ENCODE measurements around the gene DDX23. TPM values are rescaled to one million over a fixed set of nuclear protein-coding genes. Genes with fewer than 3 reads are reported as not detected.

Gene DDX23
- total RNA-seq (100 to 1,000 TPM in 3 of 5 donors, 10 to 100 TPM in 2; 86.8 to 158 (median 144) TPM), total RNA-seq (93.1 to 219 (median 156) reads per million in 29 experiments)
- 97.3 TPM for total RNA-seq (2013)

GRCh38 chr12:48851883-48852733, at the start of gene DDX23:
Gene DDX23, minus strand, starts transcription at chr12:48852163. Its CDS starts 6,381 bp downstream, at chr12:48845782.
- no peaks in the 10 kb centered on the region for H3K9me3 Mint-ChIP-seq
- DNase-seq (peak; percentile 76 to 96 (median 90)), ATAC-seq (replicated peaks in 1 of 4) (peak; percentile 95 to 98 (median 96))
- POLR2A ChIA-PET, result interaction anchor here (0.5 to 2.3 kb wide), 12 partner anchors 14 to 1260 kb away, joined by 3 to 10 read pairs (median 6); partner anchors contain the start of genes ARF3 (in 2 of the 2), COX14 (in 1 of the 2), FKBP11 (in 1 of the 2) and KANSL2 (in 1 of the 2)
- Histone ChIP-seq H3K27ac (ENCODE audit: low read length) (peak within 1 kb of the TSS; percentile 98), H3K27me3 (replicated peaks in 1 of 2; ENCODE audit: control insufficient read depth in 2 of 2, extremely low read depth in 1 of 2, insufficient read depth in 2 of 2, low read length in 1 of 2) (no peaks in the 10 kb centered on the region), H3K9me3 (no peaks in the 10 kb centered on the region), H3K4me1 (ENCODE audit: control insufficient read depth in 1 of 2, extremely low read depth in 1 of 2, insufficient read depth in 2 of 2, low read length in 2 of 2) (peaks cover 13 to 39% of the 10 kb centered on the region in 2 experiments), H3K4me3 (ENCODE audit: control insufficient read depth in 1 of 2, extremely low read depth in 1 of 2, low read length in 1 of 2) (peak within 1 kb of the TSS; percentile 88 to 100), H3K36me3 (ENCODE audit: control insufficient read depth in 2 of 2, extremely low read depth in 1 of 2, insufficient read depth in 1 of 2, low read length in 1 of 2) (peaks cover 0 to 25% of the 10 kb centered on the region in 2 donors)
- H3K36me3 Mint-ChIP-seq, result peaks cover 12% of the 10 kb centered on the region
- peaks cover 32 to 45% (median 39%) of the 10 kb centered on the region in 3 donors for H3K4me1 Mint-ChIP-seq
- CTCF ChIA-PET, result interaction anchor here (0.6 to 4.2 kb wide), 42 partner anchors 13 to 1259 kb away, joined by 3 to 62 read pairs (median 6); partner anchors contain the start of genes RND1 (in 2 of the 2), ARF3 (in 1 of the 2), FKBP11 (in 1 of the 2) and KANSL2 (in 1 of the 2)
- peak within 1 kb of the TSS; percentile 98 for H3K27ac Mint-ChIP-seq
- peak within 1 kb of the TSS; percentile 91 to 96 (median 94) for H3K4me3 Mint-ChIP-seq
- WGBS (ENCODE audit: insufficient coverage), result 0% methylated on average over 46 of the region's 53 CpGs
- no peaks in the 10 kb centered on the region for H3K27me3 Mint-ChIP-seq

- no peaks in the 10 kb centered on the region for H3K36me3 ChIP-seq (ENCODE audit: control insufficient read depth in 2 of 2, extremely low read depth in 1 of 2, insufficient read depth in 1 of 2, low read length in 1 of 2)
- peaks cover 0 to 13% of the 10 kb centered on the region in 2 experiments for H3K4me1 ChIP-seq (ENCODE audit: control insufficient read depth in 1 of 2, extremely low read depth in 1 of 2, insufficient read depth in 2 of 2, low read length in 2 of 2)
- Mint-ChIP-seq H3K36me3 (no peaks in the 10 kb centered on the region), H3K4me3 (no peak overlapping the region), H3K27me3 (peaks cover 3 to 7% of the 10 kb centered on the region in 2 donors), H3K4me1 (peaks cover 5 to 7% (median 6%) of the 10 kb centered on the region in 3 donors), H3K27ac (no peak overlapping the region), H3K9me3 (no peaks in the 10 kb centered on the region)
- no peaks in the 10 kb centered on the region for H3K9me3 ChIP-seq
- POLR2A ChIA-PET, result interaction anchor here in 1 of 2 donors (0.6 to 0.8 kb wide), 2 partner anchors 43 to 213 kb away, joined by 3 to 11 read pairs; no protein-coding TSS in a partner anchor
- H3K27me3 ChIP-seq (replicated peaks in 1 of 2; ENCODE audit: control insufficient read depth in 2 of 2, extremely low read depth in 1 of 2, insufficient read depth in 2 of 2, low read length in 1 of 2), result peaks cover 0 to 4% of the 10 kb centered on the region in 2 experiments
- WGBS (ENCODE audit: insufficient coverage), result 33% methylated on average over 1 of the region's 2 CpGs
- H3K4me3 ChIP-seq (ENCODE audit: control insufficient read depth in 1 of 2, extremely low read depth in 1 of 2, low read length in 1 of 2), result no peak overlapping the region
- no peak overlapping the region for H3K27ac ChIP-seq (ENCODE audit: low read length)
- ATAC-seq (replicated peaks in 1 of 4), result no peak
- CTCF ChIA-PET, result interaction anchor here in 1 of 2 donors (1.3 to 1.6 kb wide), 3 partner anchors 17 to 77 kb away, joined by 3 to 6 read pairs (median 6); partner anchors contain the start of genes RND1 and WNT1
- DNase-seq, result no peak
Measured at GRCh38 chr12:48901278-48901677, 49.3 kb upstream of the DDX23 start.

- Histone ChIP-seq H3K9me3 (no peaks in the 10 kb centered on the region), H3K27ac (ENCODE audit: low read length) (no peak overlapping the region), H3K36me3 (ENCODE audit: control insufficient read depth in 2 of 2, extremely low read depth in 1 of 2, insufficient read depth in 1 of 2, low read length in 1 of 2) (no peaks in the 10 kb centered on the region), H3K4me3 (ENCODE audit: control insufficient read depth in 1 of 2, extremely low read depth in 1 of 2, low read length in 1 of 2) (no peak overlapping the region), H3K4me1 (ENCODE audit: control insufficient read depth in 1 of 2, extremely low read depth in 1 of 2, insufficient read depth in 2 of 2, low read length in 2 of 2) (peaks cover 0 to 13% of the 10 kb centered on the region in 2 experiments), H3K27me3 (replicated peaks in 1 of 2; ENCODE audit: control insufficient read depth in 2 of 2, extremely low read depth in 1 of 2, insufficient read depth in 2 of 2, low read length in 1 of 2) (peaks cover 0 to 4% of the 10 kb centered on the region in 2 experiments)
- H3K27me3 Mint-ChIP-seq, result peaks cover 3 to 7% of the 10 kb centered on the region in 2 donors
- no peak overlapping the region for H3K27ac Mint-ChIP-seq
- ATAC-seq (replicated peaks in 1 of 4) (no peak), DNase-seq (no peak)
- H3K4me3 Mint-ChIP-seq, result no peak overlapping the region
- no CpG with 5 or more reads among the region's 2 CpGs for WGBS (ENCODE audit: insufficient coverage)
- no peaks in the 10 kb centered on the region for H3K36me3 Mint-ChIP-seq
- CTCF ChIA-PET, result interaction anchor here (0.6 to 1.0 kb wide), 3 partner anchors 66 to 89 kb away, joined by 3 to 4 read pairs (median 4); no protein-coding TSS in a partner anchor
- peaks cover 5 to 7% (median 6%) of the 10 kb centered on the region in 3 donors for H3K4me1 Mint-ChIP-seq
- POLR2A ChIA-PET, result no interaction called here
- H3K9me3 Mint-ChIP-seq, result no peaks in the 10 kb centered on the region
Measured at GRCh38 chr12:48899651-48900050, 47.7 kb upstream of the DDX23 start.

- Histone ChIP-seq H3K27ac (ENCODE audit: low read length) (no peak overlapping the region), H3K9me3 (no peaks in the 10 kb centered on the region), H3K4me1 (ENCODE audit: control insufficient read depth in 1 of 2, extremely low read depth in 1 of 2, insufficient read depth in 2 of 2, low read length in 2 of 2) (peaks cover 2 to 9% of the 10 kb centered on the region in 2 experiments), H3K27me3 (replicated peaks in 1 of 2; ENCODE audit: control insufficient read depth in 2 of 2, extremely low read depth in 1 of 2, insufficient read depth in 2 of 2, low read length in 1 of 2) (peaks cover 2 to 33% of the 10 kb centered on the region in 2 experiments), H3K4me3 (ENCODE audit: control insufficient read depth in 1 of 2, extremely low read depth in 1 of 2, low read length in 1 of 2) (no peak overlapping the region), H3K36me3 (ENCODE audit: control insufficient read depth in 2 of 2, extremely low read depth in 1 of 2, insufficient read depth in 1 of 2, low read length in 1 of 2) (no peaks in the 10 kb centered on the region)
- H3K9me3 Mint-ChIP-seq, result no peaks in the 10 kb centered on the region
- WGBS (ENCODE audit: insufficient coverage), result no CpG with 5 or more reads among the region's 1 CpG
- peaks cover 0 to 8% (median 7%) of the 10 kb centered on the region in 3 donors for H3K4me1 Mint-ChIP-seq
- ChIA-PET CTCF (interaction anchor here in 1 of 2 donors (1.6 kb wide), 1 partner anchor 9 kb away, joined by 5 read pairs; a partner anchor contains a TSS), POLR2A (no interaction called here)
- no peak overlapping the region for H3K4me3 Mint-ChIP-seq
- H3K27ac Mint-ChIP-seq, result no peak overlapping the region
- H3K27me3 Mint-ChIP-seq, result peaks cover 14 to 24% of the 10 kb centered on the region in 2 donors
- no peak for DNase-seq
- no peak for ATAC-seq (replicated peaks in 1 of 4)
- H3K36me3 Mint-ChIP-seq, result no peaks in the 10 kb centered on the region
Measured at GRCh38 chr12:48894271-48894670, 42.3 kb upstream of the DDX23 start.

GRCh38 chr12:48890657-48891418, 38.9 kb upstream of the DDX23 start:
- WGBS (ENCODE audit: insufficient coverage), result 10% methylated on average over 29 of the region's 37 CpGs
- POLR2A ChIA-PET, result interaction anchor here in 1 of 2 donors (0.6 kb wide), 2 partner anchors 57 to 88 kb away, joined by 3 to 4 read pairs; partner anchors contain the start of gene WNT1
- Mint-ChIP-seq H3K27ac (no peak overlapping the region), H3K4me1 (peaks cover 0 to 8% (median 7%) of the 10 kb centered on the region in 3 donors), H3K27me3 (peaks cover 7 to 21% of the 10 kb centered on the region in 2 donors), H3K9me3 (no peaks in the 10 kb centered on the region), H3K36me3 (no peaks in the 10 kb centered on the region), H3K4me3 (no peak overlapping the region)
- H3K27ac ChIP-seq (ENCODE audit: low read length), result no peak overlapping the region
- peaks cover 2 to 9% of the 10 kb centered on the region in 2 experiments for H3K4me1 ChIP-seq (ENCODE audit: control insufficient read depth in 1 of 2, extremely low read depth in 1 of 2, insufficient read depth in 2 of 2, low read length in 2 of 2)
- DNase-seq (peak; percentile 32 to 84 (median 61)), ATAC-seq (replicated peaks in 1 of 4) (peak; percentile 95 to 99 (median 98))
- H3K4me3 ChIP-seq (ENCODE audit: control insufficient read depth in 1 of 2, extremely low read depth in 1 of 2, low read length in 1 of 2), result peak overlapping the region in 1 of 2 donors; percentile 29
- H3K27me3 ChIP-seq (replicated peaks in 1 of 2; ENCODE audit: control insufficient read depth in 2 of 2, extremely low read depth in 1 of 2, insufficient read depth in 2 of 2, low read length in 1 of 2), result peaks cover 2 to 33% of the 10 kb centered on the region in 2 experiments
- no peaks in the 10 kb centered on the region for H3K9me3 ChIP-seq
- CTCF ChIA-PET, result interaction anchor here (0.5 to 4.3 kb wide), 15 partner anchors 9 to 204 kb away, joined by 3 to 62 read pairs (median 4); partner anchors contain the start of genes DDX23 (in 2 of the 2) and RND1 (in 1 of the 2)
- H3K36me3 ChIP-seq (ENCODE audit: control insufficient read depth in 2 of 2, extremely low read depth in 1 of 2, insufficient read depth in 1 of 2, low read length in 1 of 2), result no peaks in the 10 kb centered on the region

Measured in T-cell (primary cell).